ENCODE results near the gene NFX1.

DNA sequence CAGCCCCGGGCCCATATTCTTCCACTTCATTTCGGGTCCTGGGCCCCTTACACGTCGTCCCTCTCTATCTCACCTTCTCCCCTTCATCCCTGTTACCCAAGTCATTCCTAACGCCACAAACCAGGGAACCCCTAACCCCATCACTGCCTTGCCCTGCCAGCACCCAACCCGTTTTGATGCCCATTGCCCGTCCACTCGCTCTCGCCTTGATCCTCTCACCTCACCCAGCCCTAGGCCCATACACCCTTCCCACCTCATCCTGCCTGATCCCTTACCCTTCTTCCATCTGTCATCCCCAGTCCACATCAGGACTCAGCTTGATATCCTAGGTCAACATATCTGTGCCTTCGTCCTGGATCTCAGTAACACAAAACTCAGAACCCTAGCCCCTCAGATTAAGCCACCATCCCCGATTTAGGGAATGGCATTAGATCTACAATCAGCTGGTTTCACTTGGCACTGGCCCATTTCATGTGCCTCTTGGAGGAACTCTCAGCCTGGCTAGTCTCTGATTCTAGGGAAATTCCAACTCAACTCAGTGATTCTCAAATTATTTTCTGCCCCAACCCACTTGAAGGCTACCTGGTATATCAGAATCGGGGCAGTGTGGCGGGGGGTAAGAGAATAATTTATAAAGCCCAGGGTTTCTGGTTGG lies 25.0 kb upstream of the NFX1 start:
- TF ChIP-seq, protein P1, sequence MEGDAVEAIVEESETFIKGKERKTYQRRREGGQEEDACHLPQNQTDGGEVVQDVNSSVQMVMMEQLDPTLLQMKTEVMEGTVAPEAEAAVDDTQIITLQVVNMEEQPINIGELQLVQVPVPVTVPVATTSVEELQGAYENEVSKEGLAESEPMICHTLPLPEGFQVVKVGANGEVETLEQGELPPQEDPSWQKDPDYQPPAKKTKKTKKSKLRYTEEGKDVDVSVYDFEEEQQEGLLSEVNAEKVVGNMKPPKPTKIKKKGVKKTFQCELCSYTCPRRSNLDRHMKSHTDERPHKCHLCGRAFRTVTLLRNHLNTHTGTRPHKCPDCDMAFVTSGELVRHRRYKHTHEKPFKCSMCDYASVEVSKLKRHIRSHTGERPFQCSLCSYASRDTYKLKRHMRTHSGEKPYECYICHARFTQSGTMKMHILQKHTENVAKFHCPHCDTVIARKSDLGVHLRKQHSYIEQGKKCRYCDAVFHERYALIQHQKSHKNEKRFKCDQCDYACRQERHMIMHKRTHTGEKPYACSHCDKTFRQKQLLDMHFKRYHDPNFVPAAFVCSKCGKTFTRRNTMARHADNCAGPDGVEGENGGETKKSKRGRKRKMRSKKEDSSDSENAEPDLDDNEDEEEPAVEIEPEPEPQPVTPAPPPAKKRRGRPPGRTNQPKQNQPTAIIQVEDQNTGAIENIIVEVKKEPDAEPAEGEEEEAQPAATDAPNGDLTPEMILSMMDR (conservative IDR thresholded peaks at IDR 0.05; ENCODE audit: low read length): no peak
- TF ChIP-seq EZH2phosphoT487 (IDR thresholded peaks at IDR 0.05; ENCODE audit: borderline replicate concordance): no peak
